C4-2B (cell line): ENCODE data around the gene LRRC2.

Experiments used
- CTCF ChIP-seq: fragments of 450-650 bp; conservative IDR thresholded peaks from 2 replicates; pipeline ENCODE4 v1.5.1; 2017; ENCODE audit warnings: mild to moderate bottlenecking
- ZFX ChIP-seq: fragments of 450-650 bp; IDR thresholded peaks from 2 replicates; pipeline ENCODE4 v1.6.1; 2017

GRCh38 chr3:46561951-46562350 lies 4.2 kb downstream of the LRRC2 start:
- TF ChIP-seq CTCF = no peak
- TF ChIP-seq ZFX = no peak
